Measurements from ENCODE around the gene INSYN1. TPM values are rescaled to one million over a fixed set of nuclear protein-coding genes. Genes with fewer than 3 reads are reported as not detected.
A peak's percentile ranks its signal among the peaks of the same experiment; 100 is the strongest.
"Not testable (repeated sequence)": the region's sequence is repeated elsewhere in the genome, so short reads cannot be mapped to it uniquely, and the experiment has no call there.

Gene INSYN1
- total RNA-seq, 1 donor from 2014 or later, result 1.4 TPM

- ATAC-seq (no peak), DNase-seq (ENCODE audit: low spot score) (no peak)
Measured at GRCh38 chr15:73717206-73717605, 35.9 kb downstream of the INSYN1 start.

DNA sequence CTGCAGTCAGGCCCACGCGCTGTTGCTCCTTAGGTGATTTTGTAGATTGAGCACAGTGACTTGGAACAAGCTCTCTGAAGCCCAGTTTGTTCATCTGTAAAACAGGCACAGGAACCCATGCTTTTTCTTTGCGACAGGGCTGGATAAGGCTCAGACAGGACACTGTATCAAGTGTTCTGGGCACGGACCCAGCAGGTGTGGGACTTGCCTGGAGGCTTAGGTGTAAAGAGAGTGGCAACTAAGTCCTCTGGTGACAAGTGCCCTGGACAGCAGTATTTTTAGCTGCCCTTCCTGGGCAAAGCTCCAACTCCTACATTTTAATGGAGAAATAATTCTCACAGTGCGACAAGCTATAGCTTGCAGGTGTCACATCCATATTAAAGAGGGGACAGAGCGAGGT, 36.7 kb downstream of the INSYN1 start:
- ATAC-seq (peak; percentile 46), DNase-seq (ENCODE audit: low spot score) (no peak)

- DNase-seq (ENCODE audit: low spot score) (no peak), ATAC-seq (peak; percentile 9)
Measured at GRCh38 chr15:73715417-73715816, 37.7 kb downstream of the INSYN1 start.

DNA sequence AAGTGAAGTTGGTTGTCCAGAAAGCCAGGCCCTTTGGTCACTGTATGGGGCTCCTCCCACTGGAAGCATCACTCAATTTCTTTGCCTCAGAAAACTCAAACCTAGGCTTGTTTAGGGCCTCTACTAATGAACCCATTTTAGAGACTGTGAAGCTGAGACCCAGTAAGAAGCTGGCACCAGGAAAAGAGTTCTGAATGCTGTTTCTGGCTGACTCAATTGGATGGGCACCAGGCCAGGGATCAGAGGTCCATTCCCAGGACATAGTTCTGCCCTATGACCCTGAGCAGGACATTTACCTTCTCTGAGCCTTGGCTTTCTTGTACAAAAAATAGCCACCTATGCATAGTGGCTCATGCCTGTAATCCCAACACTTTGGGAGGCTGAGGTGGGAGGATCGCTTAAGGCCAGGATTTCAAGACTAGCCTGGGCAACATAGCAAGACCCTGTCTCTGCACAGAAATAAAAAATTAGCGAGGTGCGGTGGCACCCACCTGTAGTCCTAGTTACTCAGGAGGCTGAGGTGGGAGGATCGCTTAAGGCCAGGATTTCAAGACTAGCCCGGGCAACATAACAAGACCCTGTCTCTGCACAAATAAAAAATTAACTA, 38.4 kb downstream of the INSYN1 start:
- DNase-seq (ENCODE audit: low spot score) (no peak), ATAC-seq (peak; percentile 35)

DNA sequence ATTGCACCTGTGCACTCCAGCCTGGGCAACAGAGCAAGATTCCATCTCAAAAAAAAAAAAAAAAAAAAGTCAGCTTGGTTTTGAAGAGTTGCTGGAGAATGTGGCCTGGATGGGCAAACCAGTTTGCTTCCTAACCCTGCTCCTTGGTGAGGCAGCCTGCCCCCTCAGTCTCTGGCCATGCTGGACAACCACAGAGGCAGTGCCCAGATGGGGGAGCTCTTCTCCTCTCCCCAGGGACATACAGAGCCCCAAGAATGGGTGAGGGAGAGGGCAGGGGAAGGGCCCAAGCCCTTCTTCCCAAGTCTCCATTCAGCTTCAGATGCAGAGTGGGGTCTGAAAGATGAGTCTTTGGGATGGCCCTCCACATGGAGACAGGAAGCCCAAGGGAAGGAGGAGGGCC, 41.0 kb downstream of the INSYN1 start:
- ATAC-seq, result no peak
- no peak for DNase-seq (ENCODE audit: low spot score)

GRCh38 chr15:73711526-73711925, 41.6 kb downstream of the INSYN1 start:
- ATAC-seq, result no peak
- DNase-seq (ENCODE audit: low spot score), result no peak

GRCh38 chr15:73710321-73710720, 42.8 kb downstream of the INSYN1 start:
- DNase-seq (ENCODE audit: low spot score), result no peak
- no peak for ATAC-seq

DNA sequence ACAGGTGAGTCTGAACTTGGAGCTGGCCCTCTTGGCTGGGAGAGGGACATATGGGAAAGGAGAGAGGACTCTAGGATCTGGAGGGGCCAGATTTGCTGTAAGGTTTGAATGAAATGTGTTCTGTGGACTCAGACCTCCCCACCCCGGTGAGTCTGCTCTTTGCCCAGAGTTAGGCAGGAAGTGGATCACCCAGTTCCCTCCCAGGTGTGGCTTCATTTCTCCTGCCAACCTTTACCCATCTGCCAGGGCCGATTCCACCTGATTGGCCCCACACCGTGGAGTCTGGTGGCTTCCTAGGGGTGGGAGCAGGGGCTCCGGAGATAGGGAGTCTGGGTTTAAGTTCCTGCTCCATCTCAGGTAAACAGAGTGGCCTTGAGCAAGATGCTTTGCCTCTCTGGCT, 43.5 kb downstream of the INSYN1 start:
- DNase-seq (ENCODE audit: low spot score), result no peak
- no peak for ATAC-seq

GRCh38 chr15:73709241-73709640, 43.9 kb downstream of the INSYN1 start:
- DNase-seq (ENCODE audit: low spot score) (no peak), ATAC-seq (no peak)

GRCh38 chr15:73708691-73709090, 44.5 kb downstream of the INSYN1 start:
- DNase-seq (ENCODE audit: low spot score) (no peak), ATAC-seq (no peak)

DNA sequence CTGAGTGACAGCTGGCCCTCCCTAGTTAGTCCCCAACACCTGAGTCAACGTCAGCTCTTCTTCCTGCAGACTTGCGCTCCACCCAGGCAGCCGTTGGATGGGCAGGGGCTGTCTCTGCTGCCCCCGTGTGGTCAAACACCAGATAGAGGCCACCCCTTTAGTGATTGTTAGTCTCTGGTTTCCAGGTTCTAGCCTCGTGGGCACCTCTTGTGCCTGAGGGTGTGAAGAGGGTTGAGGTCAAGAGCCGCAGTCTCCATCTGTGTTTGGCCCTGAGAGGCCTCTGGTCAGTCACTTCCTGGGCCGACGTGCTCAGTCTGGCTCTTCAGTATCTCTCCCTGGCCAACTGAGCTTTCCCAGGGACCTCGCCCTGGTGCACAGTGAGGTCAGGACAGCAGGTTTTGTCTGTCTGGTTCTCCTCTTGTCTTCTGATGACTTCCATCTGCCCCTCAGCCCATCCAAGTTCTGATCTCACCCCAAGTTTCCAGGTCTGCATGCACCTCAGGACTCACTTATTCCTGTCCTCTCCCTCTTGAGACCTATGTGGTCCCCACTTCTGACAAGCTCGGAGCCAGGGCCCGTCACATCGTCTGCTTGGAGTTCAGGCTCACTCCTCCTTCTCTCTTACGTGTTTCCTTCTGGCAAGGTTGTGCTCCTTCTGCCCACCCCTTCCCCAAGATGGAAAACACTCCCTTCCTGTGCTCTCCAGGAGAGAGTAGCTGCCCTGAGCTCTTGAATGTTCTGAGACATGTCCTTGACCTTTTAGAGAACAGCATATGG, 48.1 kb downstream of the INSYN1 start:
- ATAC-seq, result peak; percentile 84
- peak; percentile 58 for DNase-seq (ENCODE audit: low spot score)

- not testable (repeated sequence) for DNase-seq (ENCODE audit: low spot score); ATAC-seq
Measured at GRCh38 chr15:73704142-73704868, 48.8 kb downstream of the INSYN1 start.

GRCh38 chr15:73703601-73704000, 49.5 kb downstream of the INSYN1 start:
- ATAC-seq; DNase-seq (ENCODE audit: low spot score): not testable (repeated sequence)

DNA sequence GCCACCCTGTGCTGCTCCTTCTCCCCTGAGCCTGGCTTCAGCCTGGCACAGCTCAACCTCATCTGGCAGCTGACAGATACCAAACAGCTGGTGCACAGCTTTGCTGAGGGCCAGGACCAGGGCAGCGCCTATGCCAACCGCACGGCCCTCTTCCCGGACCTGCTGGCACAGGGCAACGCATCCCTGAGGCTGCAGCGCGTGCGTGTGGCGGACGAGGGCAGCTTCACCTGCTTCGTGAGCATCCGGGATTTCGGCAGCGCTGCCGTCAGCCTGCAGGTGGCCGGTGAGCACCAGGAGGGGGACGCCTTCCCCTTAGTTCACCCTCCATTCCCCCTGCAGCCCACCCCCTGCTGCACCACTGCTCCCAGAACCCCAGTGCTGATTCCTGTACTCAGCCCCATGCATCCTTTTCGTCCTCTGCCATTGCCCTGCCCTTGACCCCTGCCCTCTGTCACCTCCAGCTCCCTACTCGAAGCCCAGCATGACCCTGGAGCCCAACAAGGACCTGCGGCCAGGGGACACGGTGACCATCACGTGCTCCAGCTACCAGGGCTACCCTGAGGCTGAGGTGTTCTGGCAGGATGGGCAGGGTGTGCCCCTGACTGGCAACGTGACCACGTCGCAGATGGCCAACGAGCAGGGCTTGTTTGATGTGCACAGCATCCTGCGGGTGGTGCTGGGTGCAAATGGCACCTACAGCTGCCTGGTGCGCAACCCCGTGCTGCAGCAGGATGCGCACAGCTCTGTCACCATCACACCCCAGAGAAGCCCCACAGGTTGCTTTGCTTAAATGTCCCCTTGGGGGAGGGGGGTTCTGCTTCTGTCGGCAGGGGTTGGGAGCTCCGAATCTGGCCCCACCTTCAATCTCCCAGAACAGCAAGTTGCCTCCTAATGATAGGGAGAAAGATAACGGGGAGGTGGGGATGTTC, 50.6 kb downstream of the INSYN1 start:
- not testable (repeated sequence) for ATAC-seq; DNase-seq (ENCODE audit: low spot score)

DNA sequence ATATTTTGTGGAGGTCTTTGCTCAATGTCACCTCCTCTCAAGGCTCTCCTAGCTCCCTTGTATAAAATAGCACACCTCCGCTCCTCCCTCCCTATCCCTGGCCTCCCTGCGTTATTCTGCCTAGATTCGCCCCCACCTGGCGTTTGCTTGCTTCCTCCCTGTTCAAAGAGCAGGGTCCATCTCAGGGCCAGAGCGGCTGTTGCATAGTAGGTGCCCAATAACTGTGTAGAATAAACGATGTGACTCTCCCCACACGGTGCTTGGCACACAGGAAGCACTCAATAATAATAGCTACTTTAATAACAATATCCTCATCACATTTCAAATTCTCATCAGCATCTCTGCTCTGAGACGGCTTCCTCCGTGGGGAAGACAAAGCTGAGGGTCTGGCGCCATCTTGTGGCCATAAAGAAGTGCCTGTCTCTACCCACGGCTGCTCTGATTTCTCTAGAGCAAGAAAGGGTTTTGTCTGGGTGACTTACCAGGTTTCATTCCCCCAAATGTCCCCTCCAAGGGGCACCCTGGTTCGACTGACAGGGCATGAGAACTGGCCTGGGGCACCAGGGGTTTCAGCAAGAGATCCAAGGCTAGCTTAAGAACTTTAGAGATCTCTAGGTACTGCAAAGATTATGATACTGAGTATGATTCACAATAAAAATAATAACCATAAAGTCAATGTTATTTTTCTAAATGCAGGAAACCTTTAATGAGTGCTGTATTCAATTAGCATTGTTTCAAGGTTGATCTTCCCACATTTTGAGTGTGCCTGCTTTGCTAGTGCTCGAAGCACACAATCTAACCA, 52.9 kb downstream of the INSYN1 start:
- ATAC-seq (peak; percentile 82), DNase-seq (ENCODE audit: low spot score) (peak; percentile 75)

DNA sequence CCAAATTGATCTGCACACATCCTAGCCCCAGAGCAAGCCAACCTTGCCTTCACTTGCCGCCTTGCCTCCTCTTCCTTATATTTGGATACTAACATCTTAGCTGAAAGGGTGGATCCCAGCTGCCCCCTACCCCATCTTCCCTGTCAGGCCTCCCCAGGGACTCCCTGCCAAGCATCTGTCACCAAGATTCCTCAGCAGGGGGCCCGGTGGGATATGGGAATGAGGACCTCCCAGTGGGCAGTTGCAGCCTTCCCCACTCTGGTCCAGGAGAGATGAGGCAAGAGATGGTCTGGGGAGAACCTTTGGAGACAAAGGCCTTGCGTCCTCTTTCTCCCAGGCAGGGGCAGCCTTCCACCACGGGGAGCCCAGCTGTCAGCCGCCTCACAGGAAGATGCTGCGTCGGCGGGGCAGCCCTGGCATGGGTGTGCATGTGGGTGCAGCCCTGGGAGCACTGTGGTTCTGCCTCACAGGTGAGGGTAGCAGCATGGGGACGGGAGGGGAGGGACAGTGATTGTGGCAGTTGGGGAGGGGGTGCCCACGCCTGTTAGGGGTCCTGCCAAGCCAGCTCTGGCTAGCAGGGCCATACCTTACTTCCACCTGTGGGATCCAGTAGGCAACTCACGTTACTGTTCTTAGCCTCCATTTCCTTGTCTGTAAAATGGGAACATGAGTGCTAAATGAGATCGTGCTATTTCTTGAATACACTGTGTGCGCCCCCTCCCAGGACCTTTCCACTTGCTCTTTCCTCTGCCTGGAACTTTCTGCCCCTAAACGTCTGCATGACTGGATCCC, 53.7 kb downstream of the INSYN1 start:
- no peak for DNase-seq (ENCODE audit: low spot score)
- ATAC-seq, result no peak

DNA sequence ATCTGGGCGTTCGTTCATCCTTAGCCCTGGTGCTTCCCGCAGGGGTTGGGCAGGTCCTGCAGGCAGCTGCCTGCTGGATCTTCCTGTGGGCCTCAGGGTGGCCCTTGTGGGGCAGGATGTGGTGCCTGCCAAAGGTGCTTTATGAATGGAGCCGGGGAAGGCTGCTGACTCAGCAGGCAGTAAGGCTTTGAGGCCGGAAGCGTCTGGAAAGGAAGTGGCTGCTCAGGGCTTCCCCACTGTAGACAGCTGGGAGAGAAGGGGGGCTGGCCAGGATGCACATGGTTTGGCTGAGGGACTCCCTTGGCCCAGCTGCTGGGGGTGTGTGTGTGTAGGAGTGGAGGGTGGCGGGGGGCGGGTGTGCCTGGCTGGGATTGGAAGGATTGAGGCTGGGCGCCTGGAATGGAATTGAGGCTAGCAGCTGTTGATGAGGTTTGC, 56.1 kb downstream of the INSYN1 start:
- ATAC-seq (peak; percentile 70), DNase-seq (ENCODE audit: low spot score) (peak; percentile 71)

DNA sequence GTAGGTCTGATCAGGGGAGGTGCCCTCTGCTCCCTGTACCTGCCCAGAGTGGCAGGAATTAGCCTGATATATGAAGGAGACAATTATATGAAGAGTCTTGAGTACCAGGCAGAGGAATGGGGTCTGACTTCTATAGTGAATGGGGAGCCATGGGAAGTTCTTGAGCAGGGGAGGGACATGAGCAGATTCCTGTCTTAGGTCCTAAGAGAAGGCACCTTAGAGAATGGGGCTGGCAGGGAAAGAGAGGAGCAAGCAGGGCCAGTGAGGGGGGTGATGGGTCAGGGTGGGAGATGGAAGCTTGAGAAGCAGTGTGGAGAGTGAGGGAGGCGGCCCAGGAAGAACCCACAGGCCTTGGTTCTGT, 56.5 kb downstream of the INSYN1 start:
- ATAC-seq (no peak), DNase-seq (ENCODE audit: low spot score) (no peak)

Measured in left lobe of liver (tissue), 2 donors.